Dermis microvascular lymphatic vessel endothelial cell (primary cell): ENCODE measurements around the gene SSTR3. TPM values are rescaled to one million over a fixed set of nuclear protein-coding genes. Genes with fewer than 3 reads are reported as not detected.

ENCODE experiments used
- total RNA-seq: library from RNA; depleted of rRNA; stranded (reverse); fragments of >200 nt; gene quantifications from 2 replicates; pipeline ENCODE4 v1.2.1, GENCODE V29; 2014

The SSTR3 gene
- total RNA-seq, 1 donor from 2014 or later: not detected

Other genes starting within 250 kb of the SSTR3 start
- 50.2 and 62.0 TPM in 2 replicates for gene TST, start 193.0 kb downstream of the SSTR3 start, total RNA-seq
- 102 and 143 TPM in 2 replicates for gene MPST, start 192.7 kb downstream of the SSTR3 start, total RNA-seq
- 50.6 and 74.3 TPM in 2 replicates for gene KCTD17, start 160.7 kb downstream of the SSTR3 start, total RNA-seq
- gene TMPRSS6, start 102.8 kb downstream of the SSTR3 start, total RNA-seq: not detected in 2 replicates
- not detected in 2 replicates for gene IL2RB, start 62.6 kb downstream of the SSTR3 start, total RNA-seq
- 5.0 and 6.6 TPM in 2 replicates for gene C1QTNF6, start 24.2 kb downstream of the SSTR3 start, total RNA-seq
- 11.8 and 12.8 TPM in 2 replicates for gene RAC2, start 31.8 kb upstream of the SSTR3 start, total RNA-seq
- 0.13 TPM in 2 replicates for gene CYTH4, start 70.0 kb upstream of the SSTR3 start, total RNA-seq
- gene ELFN2, start 215.0 kb upstream of the SSTR3 start, total RNA-seq: under 0.01 TPM in 2 replicates